CD14-positive monocyte (primary cell): ENCODE data around the gene TNFAIP8. TPM values are rescaled to one million over a fixed set of nuclear protein-coding genes. Genes with fewer than 3 reads are reported as not detected.
"Not testable (repeated sequence)": the region's sequence is repeated elsewhere in the genome, so short reads cannot be mapped to it uniquely, and the experiment has no call there.

Experiments used
- DNase-seq, 3 donors: peaks; one replicate each; pipeline ENCODE4 v3.0.0-alpha.2; 2011 to 2022
- H2AFZ ChIP-seq: 2 replicates; pipeline ENCODE4 v1.6.0; 2012; ENCODE audit warnings: mild to moderate bottlenecking, low read depth, low read length, inconsistent platforms; ENCODE audit not compliant: insufficient read depth, poor library complexity, severe bottlenecking
- H3K27ac ChIP-seq, 2 donors: 1 replicate in 1 of 2; 2 replicates in 1 of 2; pipeline ENCODE4 v1.5.1; 2012 to 2013; ENCODE audit warnings: low read length in 2 of 2, control low read depth in 1 of 2, inconsistent platforms in 1 of 2, low read depth in 1 of 2, mild to moderate bottlenecking in 1 of 2
- H3K27me3 ChIP-seq, 2 donors: one replicate each; pipeline versions ENCODE4 v1.6.0 to v1.6.1; 2011 to 2013; ENCODE audit warnings: low read length in 2 of 2; ENCODE audit not compliant: control insufficient read depth in 2 of 2, insufficient read depth in 2 of 2
- H3K36me3 ChIP-seq, 2 donors: replicated peaks in 1 of 2; 1 replicate in 1 of 2; 2 replicates in 1 of 2; pipeline versions ENCODE4 v1.5.1 to v1.6.1; 2012 to 2013; ENCODE audit warnings: low read length in 2 of 2, control low read depth in 1 of 2, inconsistent platforms in 1 of 2, mild to moderate bottlenecking in 1 of 2; ENCODE audit not compliant: insufficient read depth in 2 of 2, control insufficient read depth in 1 of 2
- H3K4me1 ChIP-seq, 2 donors: 1 replicate in 1 of 2; 2 replicates in 1 of 2; pipeline versions ENCODE4 v1.5.1 to v1.6.1; 2012 to 2013; ENCODE audit warnings: low read length in 2 of 2, control low read depth in 1 of 2, inconsistent platforms in 1 of 2, mild to moderate bottlenecking in 1 of 2, moderate library complexity in 1 of 2; ENCODE audit not compliant: insufficient read depth in 2 of 2, control insufficient read depth in 1 of 2
- H3K4me2 ChIP-seq: replicated peaks from 2 replicates; pipeline ENCODE3; 2012; ENCODE audit warnings: low read length, moderate library complexity, mild to moderate bottlenecking; ENCODE audit not compliant: poor library complexity, severe bottlenecking; ENCODE audit errors: extremely low read depth
- H3K4me3 ChIP-seq, 3 experiments: fragments of 200-600 bp in 1 of 3; sonication (generic) in 1 of 3; replicated peaks in 1 of 3; 1 replicate in 2 of 3; 2 replicates in 1 of 3; pipeline ENCODE4 v1.5.1; 2011 to 2013; ENCODE audit warnings: low read length in 3 of 3, mild to moderate bottlenecking in 3 of 3, control low read depth in 2 of 3, low read depth in 2 of 3, inconsistent platforms in 1 of 3, moderate library complexity in 1 of 3
- H3K79me2 ChIP-seq: 2 replicates; pipeline ENCODE4 v1.6.0; 2012; ENCODE audit warnings: mild to moderate bottlenecking, control low read depth, inconsistent platforms, low read length, moderate library complexity; ENCODE audit not compliant: insufficient read depth
- H3K9ac ChIP-seq: 2 replicates; pipeline ENCODE4 v1.6.0; 2017; ENCODE audit warnings: low read length, mild to moderate bottlenecking; ENCODE audit not compliant: insufficient read depth, poor library complexity, severe bottlenecking
- H3K9me3 ChIP-seq, 2 donors: replicated peaks in 1 of 2; 1 replicate in 1 of 2; 2 replicates in 1 of 2; pipeline versions ENCODE4 v1.5.1 to v1.6.1; 2012 to 2013; ENCODE audit warnings: low read length in 2 of 2, control low read depth in 1 of 2; ENCODE audit not compliant: control insufficient read depth in 1 of 2, insufficient read depth in 1 of 2
- H4K20me1 ChIP-seq: 2 replicates; pipeline ENCODE4 v1.6.0; 2012; ENCODE audit warnings: mild to moderate bottlenecking, low read length, control low read depth, moderate library complexity; ENCODE audit not compliant: insufficient read depth
- H3K27ac Mint-ChIP-seq, 7 donors: one replicate each; pipeline ENCODE4 v1.8.0; 2020; ENCODE audit warnings: mild to moderate bottlenecking in 7 of 7, mixed read lengths in 7 of 7, moderate library complexity in 6 of 7, inconsistent platforms in 2 of 7
- H3K27me3 Mint-ChIP-seq, 3 donors: one replicate each; pipeline ENCODE4 v1.8.0; 2021 to 2022; ENCODE audit warnings: low read depth in 3 of 3, mild to moderate bottlenecking in 3 of 3, mixed read lengths in 3 of 3, moderate library complexity in 3 of 3, inconsistent platforms in 1 of 3
- H3K36me3 Mint-ChIP-seq, 2 donors: one replicate each; pipeline ENCODE4 v1.8.0; 2020; ENCODE audit warnings: mixed read lengths in 2 of 2, inconsistent platforms in 1 of 2, mild to moderate bottlenecking in 1 of 2
- H3K4me1 Mint-ChIP-seq: one replicate; pipeline ENCODE4 v1.8.0; 2020; ENCODE audit warnings: mild to moderate bottlenecking, mixed read lengths
- H3K4me3 Mint-ChIP-seq, 2 donors: one replicate each; pipeline ENCODE4 v1.8.0; 2020; ENCODE audit warnings: mild to moderate bottlenecking in 2 of 2, mixed read lengths in 2 of 2, moderate library complexity in 1 of 2
- H3K9me3 Mint-ChIP-seq, 7 donors: one replicate each; pipeline ENCODE4 v1.8.0; 2020 to 2022; ENCODE audit warnings: mixed read lengths in 7 of 7, mild to moderate bottlenecking in 6 of 7, moderate library complexity in 6 of 7, inconsistent platforms in 2 of 7
- CTCF ChIP-seq: fragments of 200-600 bp; IDR thresholded peaks from one replicate; pipeline ENCODE4 v1.8.0; 2022; ENCODE audit warnings: antibody characterized with exemption, mild to moderate bottlenecking
- WGBS: methylation state at CpG from one replicate; pipeline ENCODE4 v1.1.5; 2013; ENCODE audit warnings: missing lambda C conversion rate; ENCODE audit not compliant: insufficient coverage; 5-methylcytosine and 5-hydroxymethylcytosine counted together
- intact Hi-C, 2 donors: fragments of 100-400 bp; cut with micrococcal nuclease; formaldehyde crosslinking; loops; one replicate each; pipeline versions ENCODE4 v1.15.0 to v1.15.1; 2023
- polyA plus RNA-seq, 3 donors: library from polyadenylated mRNA; depleted of rRNA in 1 of 3; unstranded in 2 of 3; stranded (reverse) in 1 of 3; fragments of 300-500 nt in 2 of 3; fragments of >200 nt in 1 of 3; fragmentation: Illumina TruSeq in 2 of 3; gene quantifications; 1 replicate in 2 of 3; 2 replicates in 1 of 3; pipeline ENCODE4 v1.2.3, GENCODE V29; 2012 to 2021

Gene TNFAIP8
- polyA plus RNA-seq, 3 donors: 20.6 to 55.5 (median 47.0) TPM

- H3K4me1 Mint-ChIP-seq: peaks cover 46% of the 10 kb centered on the region
- H3K27ac Mint-ChIP-seq: peak overlapping the region; percentile 64 to 86 (median 82)
Observed at GRCh38 chr5:119427060-119427459, 71.2 kb downstream of the TNFAIP8 start.

GRCh38 chr5:119427596-119427995 lies 71.8 kb downstream of the TNFAIP8 start:
- H3K36me3 Mint-ChIP-seq, H3K4me3 ChIP-seq, H3K79me2 ChIP-seq, H3K27me3 ChIP-seq, intact Hi-C loops, H3K9me3 Mint-ChIP-seq, H2AFZ ChIP-seq, H3K27me3 Mint-ChIP-seq, H3K9me3 ChIP-seq, H3K9ac ChIP-seq, H4K20me1 ChIP-seq, H3K36me3 ChIP-seq: not testable (repeated sequence)
- DNase-seq: peak in 2 of 3 donors; percentile 58 to 67
- Mint-ChIP-seq H3K4me1 (peaks cover 43% of the 10 kb centered on the region), H3K4me3 (peak overlapping the region in 1 of 2 donors; percentile 35), H3K27ac (peak overlapping the region in 6 of 7 donors; percentile 64 to 89 (median 84))
- peaks cover 41 to 43% of the 10 kb centered on the region in 2 donors for H3K4me1 ChIP-seq
- WGBS: no CpG with 5 or more reads among the region's 4 CpGs
- peak overlapping the region in 1 of 2 donors; percentile 62 for H3K27ac ChIP-seq
- H3K4me2 ChIP-seq: peak overlapping the region; percentile 21

More at GRCh38 chr5:119427060-119427459, 71.2 kb downstream of the TNFAIP8 start:
- H4K20me1 ChIP-seq: no peaks in the 10 kb centered on the region
- intact Hi-C loops: no loop called here
- no peaks in the 10 kb centered on the region for H3K27me3 ChIP-seq
- Mint-ChIP-seq H3K36me3 (no peaks in the 10 kb centered on the region), H3K4me3 (no peak overlapping the region), H3K9me3 (peaks cover 0 to 2% (median 0%) of the 10 kb centered on the region in 7 donors), H3K27me3 (peaks cover 0 to 1% (median 0%) of the 10 kb centered on the region in 3 donors)
- H3K79me2 ChIP-seq: no peaks in the 10 kb centered on the region
- H3K9me3 ChIP-seq: no peaks in the 10 kb centered on the region
- no CpG with 5 or more reads among the region's 2 CpGs for WGBS
- no peak overlapping the region for H3K4me3 ChIP-seq
- peaks cover 42 to 46% of the 10 kb centered on the region in 2 donors for H3K4me1 ChIP-seq
- H3K36me3 ChIP-seq: no peaks in the 10 kb centered on the region
- H3K9ac ChIP-seq: no peak overlapping the region
- H3K27ac ChIP-seq: peak overlapping the region; percentile 14 to 62
- peak overlapping the region; percentile 21 for H3K4me2 ChIP-seq
- TF ChIP-seq CTCF: no peak
- H2AFZ ChIP-seq: no peak overlapping the region
- no peak for DNase-seq

- DNase-seq, H3K9me3 Mint-ChIP-seq, H3K36me3 Mint-ChIP-seq, H2AFZ ChIP-seq, H3K27me3 ChIP-seq, H3K9ac ChIP-seq, H3K36me3 ChIP-seq, H3K4me2 ChIP-seq, H3K79me2 ChIP-seq, intact Hi-C loops, H3K9me3 ChIP-seq, H3K27me3 Mint-ChIP-seq, H3K4me3 ChIP-seq, H4K20me1 ChIP-seq: not testable (repeated sequence)
- Mint-ChIP-seq H3K4me3 (peak overlapping the region in 1 of 2 donors; percentile 61), H3K27ac (peak overlapping the region; percentile 64 to 94 (median 85)), H3K4me1 (peaks cover 37% of the 10 kb centered on the region)
- WGBS: no CpG with 5 or more reads among the region's 1 CpG
- peak overlapping the region in 1 of 2 donors; percentile 62 for H3K27ac ChIP-seq
- H3K4me1 ChIP-seq: peaks cover 35 to 37% of the 10 kb centered on the region in 2 donors
Observed at GRCh38 chr5:119428166-119428565, 72.3 kb downstream of the TNFAIP8 start.

- H3K27ac ChIP-seq: peak overlapping the region in 1 of 2 donors; percentile 62
- H3K4me3 Mint-ChIP-seq, H3K9me3 Mint-ChIP-seq, H3K79me2 ChIP-seq, H3K27me3 ChIP-seq, H3K9ac ChIP-seq, H2AFZ ChIP-seq, intact Hi-C loops, H3K9me3 ChIP-seq, DNase-seq, H3K36me3 Mint-ChIP-seq, H3K4me2 ChIP-seq, H4K20me1 ChIP-seq, H3K36me3 ChIP-seq, H3K27me3 Mint-ChIP-seq, H3K4me3 ChIP-seq: not testable (repeated sequence)
- H3K4me1 Mint-ChIP-seq: peaks cover 39% of the 10 kb centered on the region
- H3K4me1 ChIP-seq: peaks cover 35 to 36% of the 10 kb centered on the region in 2 donors
- peak overlapping the region in 4 of 7 donors; percentile 82 to 94 (median 88) for H3K27ac Mint-ChIP-seq
- 80% methylated on average over 1 of the region's 3 CpGs for WGBS
Observed at GRCh38 chr5:119428574-119428973, 72.8 kb downstream of the TNFAIP8 start.
